ENCODE data around the gene FUOM. TPM values are rescaled to one million over a fixed set of nuclear protein-coding genes. Genes with fewer than 3 reads are reported as not detected.

The FUOM gene
- total and polyA plus RNA-seq, 2 of the 4 experiments (the other 2 are of a cell fraction) = 26.3 to 52.8 TPM

GRCh38 chr10:133383551-133383950 lies 25.7 kb upstream of the FUOM start:
- Histone ChIP-seq H3K56ac (ENCODE audit: extremely low read depth, insufficient read depth, low read length) (no peak overlapping the region), H3K4ac (ENCODE audit: low read depth, low read length) (no peak overlapping the region), H4K5ac (ENCODE audit: low read depth, low read length) (no peak overlapping the region), H3K36me3 (ENCODE audit: control insufficient read depth, insufficient read depth, low read length) (peaks cover 5% of the 10 kb centered on the region), H3K4me3 (ENCODE audit: insufficient read depth, low read depth, low read length) (no peak overlapping the region), H3K9me1 (ENCODE audit: insufficient read depth, low read length) (peaks cover 8% of the 10 kb centered on the region; the same call in 1 of the 2 replicates), H4K8ac (ENCODE audit: low read depth in 2 of 2, low read length in 2 of 2) (no peak overlapping the region), H4K91ac (ENCODE audit: insufficient read depth, low read depth, low read length) (no peak overlapping the region), H3K9me3 (ENCODE audit: control insufficient read depth, insufficient read depth, low read length) (no peaks in the 10 kb centered on the region), H2AK9ac (replicated peaks; ENCODE audit: low read depth, low read length, poor library complexity) (no peak overlapping the region), H3K79me1 (ENCODE audit: low read depth in 1 of 2, low read length in 2 of 2) (peaks cover 0 to 10% of the 10 kb centered on the region in 2 experiments; a peak in 3 of 4 replicates), H3K27ac (ENCODE audit: insufficient read depth, low read length) (no peak overlapping the region), H3K4me1 (ENCODE audit: control insufficient read depth, insufficient read depth, low read length) (peaks cover 3% of the 10 kb centered on the region; the same call in 1 of the 2 replicates), H3K14ac (replicated peaks; ENCODE audit: low read depth, low read length) (no peak overlapping the region), H2BK15ac (ENCODE audit: low read depth, low read length) (no peak overlapping the region), H2BK20ac (ENCODE audit: low read depth, low read length) (no peak overlapping the region), H2AFZ (replicated peaks; ENCODE audit: low read length, poor library complexity) (no peak overlapping the region), H3K18ac (ENCODE audit: low read depth, low read length) (no peak overlapping the region), H3K27me3 (ENCODE audit: control insufficient read depth, insufficient read depth, low read length) (no peaks in the 10 kb centered on the region), H3K23ac (ENCODE audit: low read depth, low read length) (no peak overlapping the region), H2AK5ac (ENCODE audit: low read depth, low read length) (no peak overlapping the region), H3K9ac (ENCODE audit: low read depth, low read length) (no peak overlapping the region), H2BK5ac (ENCODE audit: low read depth, low read length, poor library complexity, severe bottlenecking) (no peak overlapping the region), H2BK120ac (ENCODE audit: low read depth, low read length) (no peak overlapping the region), H3K4me2 (ENCODE audit: low read depth, low read length) (no peak overlapping the region), H4K20me1 (ENCODE audit: insufficient read depth, low read length) (no peaks in the 10 kb centered on the region)
- ATAC-seq (ENCODE audit: low read depth) = no peak
- intact Hi-C loops (cut with micrococcal nuclease) (no loop called here), in situ Hi-C loops (cut with MboI; ENCODE audit: low sequenced_read_pairs) (no loop called here), dilution Hi-C loops (cut with HindIII; ENCODE audit: low sequenced_read_pairs, unreplicated experiment) (no loop called here)
- no CpG with 5 or more reads among the region's 4 CpGs for WGBS, 2 experiments (ENCODE audit: extremely low coverage in 2 of 2, insufficient read length in 1 of 2)
- ChIA-PET CTCF (interaction anchor here (0.6 kb wide), 1 partner anchor 23 kb away, joined by 4 read pairs; no protein-coding TSS in a partner anchor), POLR2A (ENCODE audit: unreplicated experiment) (no interaction called here)
- no peak for DNase-seq
- TF ChIP-seq FOS (IDR thresholded peaks at IDR 0.05; ENCODE audit: low read depth, low read length) (no peak), SMC3 (IDR thresholded peaks at IDR 0.05; ENCODE audit: low read depth, low read length) (no peak), CHD1 (IDR thresholded peaks at IDR 0.05; ENCODE audit: low read depth, low read length) (no peak), RCOR1 (IDR thresholded peaks at IDR 0.05; ENCODE audit: insufficient replicate concordance, low read length) (no peak), MAFK (IDR thresholded peaks at IDR 0.05; ENCODE audit: low read depth, low read length) (no peak), CTCF (conservative IDR thresholded peaks at IDR 0.05; ENCODE audit: low read depth, low read length) (no peak)
- no TSS peak for BruUV-seq (replicated peaks)
